Daoy (cell line): ENCODE measurements around the gene RAB29. TPM values are rescaled to one million over a fixed set of nuclear protein-coding genes. Genes with fewer than 3 reads are reported as not detected.

Experiments used
- DNase-seq: peaks from one replicate; pipeline ENCODE4 v3.0.0-alpha.2; 2015; ENCODE audit warnings: low read depth
- total RNA-seq: library from RNA; depleted of rRNA; stranded (reverse); fragments of >200 nt; shearing (Covaris generic); gene quantifications from 2 replicates; pipeline ENCODE4 v1.2.3, GENCODE V29; 2014

Gene RAB29
- total RNA-seq, 1 experiment from 2014 or later: 9.6 TPM

DNA sequence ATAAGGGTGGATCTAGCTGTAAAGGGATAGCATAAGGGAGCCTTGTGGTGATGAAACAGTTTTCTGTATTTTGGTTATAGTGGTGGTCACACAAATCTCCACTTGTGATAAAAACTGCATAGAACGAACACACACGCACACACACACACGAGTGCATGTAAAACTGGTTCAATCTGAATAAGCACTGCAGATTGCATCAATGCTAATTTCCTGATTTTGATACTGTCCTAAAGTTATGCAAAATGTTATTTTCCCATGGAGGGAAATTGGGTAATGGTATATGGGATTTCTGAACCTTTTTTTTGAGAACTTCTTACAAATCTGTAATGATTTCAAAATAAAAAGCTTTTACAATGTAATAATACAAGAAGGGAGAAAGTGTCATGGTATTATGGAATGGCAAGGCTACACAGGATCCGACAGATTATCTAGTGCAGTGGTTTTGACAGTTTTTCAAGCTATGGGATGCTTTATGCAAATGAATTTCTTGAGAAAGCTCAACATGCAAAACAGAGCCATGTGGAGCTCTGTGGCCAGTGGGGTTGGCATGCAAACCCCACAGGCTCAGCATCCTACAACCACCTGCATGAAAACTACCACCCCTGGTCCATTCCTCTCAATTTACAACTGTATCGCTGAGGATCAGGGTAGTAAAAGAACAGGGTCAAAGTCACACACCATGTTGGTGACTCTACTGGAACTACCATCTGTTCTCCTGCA lies 18.9 kb upstream of the RAB29 start:
- DNase-seq: no peak

DNA sequence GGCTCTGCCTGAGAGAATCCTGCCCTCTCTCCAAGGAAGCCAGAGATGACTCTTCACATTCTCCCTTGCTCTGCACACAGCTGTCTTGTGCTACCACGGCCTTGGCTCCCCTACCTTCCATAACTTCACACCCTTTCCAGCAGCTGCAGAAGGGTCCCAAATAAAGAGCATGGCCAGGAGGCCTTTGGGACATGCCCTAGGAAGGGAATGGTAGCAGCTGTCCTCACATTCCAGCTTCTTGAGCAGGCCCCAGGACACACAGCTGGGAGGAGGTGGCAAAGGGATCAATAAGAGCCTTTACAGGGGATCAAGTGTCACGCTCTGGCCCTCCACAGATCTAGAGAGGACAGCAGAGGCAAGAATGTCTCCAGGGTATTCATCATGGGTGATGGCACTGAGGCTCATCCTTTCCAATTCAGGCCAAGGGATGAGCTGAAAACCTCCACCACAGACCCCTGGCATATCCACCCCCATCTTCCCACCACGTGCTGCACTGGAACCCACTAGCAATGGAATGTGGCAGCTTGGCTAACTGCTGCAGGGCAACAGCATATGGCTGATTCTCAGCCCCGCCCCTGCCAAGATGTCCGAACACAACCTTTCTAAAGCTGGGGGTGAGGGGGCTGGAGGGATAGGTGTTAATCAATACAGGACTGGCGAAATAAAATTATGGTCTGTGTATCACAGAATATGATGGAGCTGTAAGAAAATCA lies 17.8 kb upstream of the RAB29 start:
- DNase-seq: no peak

DNA sequence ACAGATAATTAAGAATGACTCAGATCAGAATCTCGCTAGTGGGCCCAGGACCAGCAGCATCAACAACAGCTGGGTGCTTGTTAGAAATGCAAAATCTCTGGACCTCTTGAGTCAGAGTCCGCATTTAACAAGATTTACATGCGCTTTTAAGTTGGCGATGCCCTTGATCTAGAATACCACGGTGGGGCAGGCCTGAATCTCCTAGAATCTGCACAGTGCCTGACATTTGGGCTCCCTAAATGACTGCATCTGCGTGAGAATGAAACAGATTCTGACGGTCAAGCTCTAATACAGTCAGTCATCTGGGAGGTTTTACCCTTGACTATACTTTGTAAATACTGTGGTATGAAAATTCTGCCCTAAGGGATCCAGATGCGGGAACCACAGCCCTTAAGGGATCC lies 17.2 kb upstream of the RAB29 start:
- no peak for DNase-seq

GRCh38 chr1:205791568-205792180 lies 16.4 kb upstream of the RAB29 start:
- DNase-seq: peak; percentile 53

DNA sequence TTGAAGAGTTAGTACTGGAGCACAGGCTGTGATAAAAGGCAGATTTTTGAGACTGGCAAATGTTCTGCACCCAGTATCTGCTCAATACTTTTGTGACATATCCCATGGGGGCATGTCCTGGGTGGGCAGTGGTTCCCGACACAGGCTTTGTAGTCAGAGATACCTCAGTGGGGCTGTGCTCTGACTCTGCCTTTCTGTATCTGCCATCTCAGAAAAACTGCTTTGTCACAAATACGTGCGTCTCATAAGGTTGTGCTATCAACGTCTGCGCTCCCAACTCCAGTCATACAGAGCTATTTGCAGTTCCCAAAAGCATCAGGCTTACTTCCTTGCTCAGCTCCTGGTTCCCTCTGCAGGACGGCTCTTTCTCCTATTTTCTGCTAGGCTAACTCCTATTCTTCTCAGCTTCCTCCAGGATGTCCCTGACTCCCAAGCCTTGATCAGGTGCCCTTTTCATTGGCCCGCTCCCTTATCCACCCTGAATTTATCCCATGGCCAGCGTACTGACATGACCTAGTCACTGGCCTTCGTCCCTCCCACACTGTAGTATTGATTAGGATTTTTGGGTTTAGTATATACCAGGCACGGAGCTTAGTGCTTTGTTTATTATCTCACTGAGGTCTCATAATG lies 12.1 kb upstream of the RAB29 start:
- no peak for DNase-seq

GRCh38 chr1:205786601-205787000 lies 11.3 kb upstream of the RAB29 start:
- no peak for DNase-seq

DNA sequence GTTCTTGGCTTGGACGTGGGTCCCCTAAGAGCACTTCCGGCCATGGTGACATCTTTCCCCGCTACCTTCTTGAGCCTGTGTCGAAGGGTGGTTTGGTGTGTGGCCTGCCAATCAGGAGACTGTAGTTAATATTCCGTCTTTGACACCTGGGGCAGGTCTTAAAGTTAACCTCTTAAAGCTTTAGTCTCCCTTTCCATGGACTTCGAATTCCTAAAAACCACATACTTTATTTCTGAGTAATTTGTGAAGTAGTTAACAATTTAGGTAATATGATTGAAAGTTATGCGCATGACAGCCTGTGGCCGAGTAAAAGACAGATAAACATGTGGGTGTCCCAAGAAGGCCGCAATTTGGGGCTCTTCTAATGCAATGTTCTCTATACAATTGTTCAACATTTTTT lies 10.2 kb upstream of the RAB29 start:
- DNase-seq: no peak

DNA sequence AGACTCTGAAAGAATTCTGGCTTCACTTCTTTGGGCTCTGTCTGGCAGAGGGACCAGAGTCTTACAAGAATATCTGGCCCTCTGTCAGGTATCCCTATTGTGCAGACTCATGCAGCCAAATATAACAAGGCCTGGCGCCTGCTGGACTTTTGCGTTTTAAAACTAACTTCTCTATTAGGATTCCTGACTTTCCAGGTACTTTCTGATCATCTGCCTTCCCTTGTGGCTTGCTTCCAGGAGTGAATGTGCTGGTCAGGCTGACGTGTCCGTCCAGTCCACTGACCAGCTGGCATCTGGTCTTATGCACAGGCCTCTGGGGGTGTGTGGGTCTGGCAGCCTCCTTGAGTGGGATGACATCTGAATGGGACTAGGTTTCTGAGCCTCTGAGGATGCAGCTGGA lies 8.6 kb upstream of the RAB29 start:
- DNase-seq: no peak

DNA sequence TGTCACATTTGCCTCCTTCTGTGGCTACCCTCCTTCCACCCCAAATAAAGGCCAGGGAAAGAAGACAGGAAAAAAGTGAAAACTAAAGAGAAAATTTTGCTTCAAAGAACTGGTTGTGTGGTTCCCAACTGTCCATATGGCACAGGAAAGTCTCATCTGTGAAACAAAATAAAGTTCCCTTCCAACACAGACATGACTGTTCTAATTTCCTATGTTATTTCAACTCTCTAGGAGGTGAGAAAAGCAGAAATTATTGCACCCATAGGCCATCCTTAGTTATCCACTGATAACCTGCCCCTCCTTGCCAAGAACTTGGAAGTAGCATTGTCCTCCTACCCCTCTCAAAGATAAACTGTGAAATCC lies 8.1 kb upstream of the RAB29 start:
- DNase-seq: no peak

- DNase-seq: no peak
These were observed 7.5 kb upstream of the RAB29 start for GRCh38 chr1:205782627-205783432.

- DNase-seq: no peak
These were observed 5.1 kb upstream of the RAB29 start for GRCh38 chr1:205780335-205780734.

- DNase-seq: no peak
These were observed 2.7 kb upstream of the RAB29 start for GRCh38 chr1:205777994-205778393.

GRCh38 chr1:205775717-205776056 lies 405 bp upstream of the RAB29 start:
- DNase-seq: no peak

GRCh38 chr1:205774198-205775014 lies 876 bp downstream of the RAB29 start:
- peak; percentile 11 for DNase-seq

DNA sequence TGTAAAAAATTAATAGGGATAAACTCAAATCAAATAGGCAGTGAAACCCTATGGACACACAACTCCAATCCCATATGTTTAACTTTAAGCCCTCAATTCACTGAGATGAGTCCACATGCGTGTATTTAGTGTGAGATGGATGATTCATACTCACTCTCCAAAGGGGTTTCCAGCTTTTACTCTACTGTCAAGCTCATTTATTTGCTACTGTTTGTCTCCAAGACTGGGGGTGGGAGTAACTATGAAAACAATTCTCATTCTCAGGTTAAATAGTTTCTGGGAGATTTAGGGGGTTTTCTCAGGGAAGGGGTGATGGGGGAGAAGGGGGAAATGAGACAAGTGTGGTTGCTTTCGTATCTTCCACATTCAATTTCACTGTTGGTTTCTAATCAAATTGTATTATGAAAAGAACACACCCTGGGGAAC lies 2.7 kb downstream of the RAB29 start:
- no peak for DNase-seq

DNA sequence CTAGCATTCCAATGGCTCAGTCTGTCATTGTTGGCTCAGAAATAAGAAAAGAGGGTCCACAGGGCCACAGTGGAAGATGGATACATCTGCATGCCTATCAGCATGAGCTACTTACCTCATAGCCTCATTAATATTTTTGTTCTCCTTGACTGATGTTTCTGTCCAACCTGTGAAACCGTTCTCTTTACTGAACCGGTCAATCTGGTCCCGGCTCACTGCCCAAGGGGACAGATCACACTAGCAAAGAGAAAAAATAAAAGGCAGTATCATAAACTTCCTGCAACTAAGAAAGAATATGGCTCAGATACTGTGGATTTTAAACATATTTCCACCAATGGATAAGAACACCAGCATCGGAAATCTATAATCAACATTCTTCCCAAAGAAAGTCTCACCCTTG lies 4.7 kb downstream of the RAB29 start:
- DNase-seq: no peak

GRCh38 chr1:205769641-205770365 lies 5.5 kb downstream of the RAB29 start:
- no peak for DNase-seq

DNA sequence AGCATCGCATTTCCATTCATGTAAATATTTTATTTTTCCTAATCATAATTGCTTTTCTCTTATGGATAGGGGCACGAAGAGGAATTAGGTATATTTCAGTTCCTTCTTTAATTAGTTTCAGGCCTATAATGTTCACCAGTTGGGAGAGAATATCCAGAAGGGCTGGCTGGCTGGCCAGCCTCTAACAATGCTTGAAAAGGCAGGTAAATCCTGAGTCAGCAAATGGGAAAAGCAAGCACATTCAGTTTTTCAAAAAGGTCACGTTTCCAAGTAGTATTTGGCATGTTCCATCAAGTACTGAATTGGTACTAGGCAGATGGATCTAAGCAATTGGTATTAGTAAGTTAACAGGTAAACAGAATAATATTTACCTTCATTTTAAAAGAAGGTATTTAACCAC lies 8.0 kb downstream of the RAB29 start:
- no peak for DNase-seq

GRCh38 chr1:205766570-205766969 lies 8.7 kb downstream of the RAB29 start:
- no peak for DNase-seq

- DNase-seq: peak; percentile 44
These were observed 9.2 kb downstream of the RAB29 start for GRCh38 chr1:205766038-205766437.
